GM04504 (cell line): Measurements from ENCODE around the gene RPS16.
"Not testable (repeated sequence)": the region's sequence is repeated elsewhere in the genome, so short reads cannot be mapped to it uniquely, and the experiment has no call there.

Experiments used
- DNase-seq: peaks from one replicate; pipeline ENCODE4 v3.0.0-alpha.2; 2012; ENCODE audit warnings: low read depth

The RPS16 gene

DNA sequence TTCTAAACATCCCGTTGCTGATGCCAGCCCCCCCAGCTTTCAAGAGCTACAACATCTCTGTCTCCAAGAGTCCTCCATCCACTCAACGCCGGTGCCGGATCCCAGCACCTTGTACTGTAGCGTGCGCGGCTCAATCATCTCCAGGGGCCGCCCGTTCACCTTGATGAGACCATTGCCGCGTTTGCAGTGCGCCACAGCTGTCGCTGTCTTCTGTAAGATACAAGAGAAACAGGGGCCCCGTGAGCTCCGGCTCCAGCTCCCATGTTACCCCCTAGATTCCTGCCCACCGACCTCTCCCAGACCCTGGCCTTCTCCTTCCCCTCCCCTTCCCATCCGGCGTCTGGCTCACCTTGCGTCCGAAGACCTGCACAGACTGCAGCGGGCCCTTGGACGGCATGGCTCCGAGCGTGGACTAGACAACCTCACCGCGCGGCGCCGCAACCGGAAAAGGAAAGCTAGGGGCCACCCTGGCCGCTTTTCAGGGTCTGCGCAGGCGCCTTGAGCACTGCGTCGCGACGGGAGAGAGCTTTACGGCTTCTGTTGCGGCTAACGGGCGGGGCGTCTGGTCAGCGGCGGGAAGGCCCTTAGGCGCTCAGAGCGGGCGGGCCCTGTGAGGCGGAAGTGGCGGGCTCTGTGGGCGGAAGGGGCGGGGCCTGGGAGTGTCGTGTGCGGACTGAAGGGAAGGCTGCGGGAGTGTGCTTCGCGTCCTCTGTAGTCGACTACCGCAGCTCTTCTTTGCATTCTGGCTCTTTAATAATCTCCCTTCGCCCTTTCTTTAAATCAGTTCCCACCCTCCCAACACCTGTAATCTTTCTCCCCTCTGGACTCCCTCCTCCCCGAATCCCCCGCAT lies at the start of gene RPS16:
RPS16 (minus strand) TSS at position 451 of the 851 bp plus-strand sequence; CDS start at position 397, 54 bp downstream.
- DNase-seq = peak; percentile 92

DNA sequence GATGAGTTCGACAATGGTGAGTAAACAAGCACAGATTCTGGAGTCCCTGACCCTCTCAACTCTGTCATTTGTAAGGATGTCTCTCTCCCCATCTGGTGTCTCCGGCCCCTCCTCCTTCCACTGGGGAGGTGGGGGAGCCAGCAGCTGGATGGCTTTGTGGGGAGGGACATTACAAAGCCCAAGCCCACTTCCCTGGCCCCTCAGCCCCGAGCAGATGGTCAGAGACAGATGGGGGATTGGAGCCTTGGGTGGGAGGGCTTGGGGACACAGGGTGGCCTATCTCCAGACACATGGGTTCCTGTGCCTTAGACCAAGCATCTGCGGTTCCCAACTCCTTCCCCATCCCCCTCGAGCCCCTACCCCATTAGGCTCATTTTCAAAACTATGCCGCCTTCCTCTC lies 47.4 kb upstream of the RPS16 start:
- DNase-seq = no peak

DNA sequence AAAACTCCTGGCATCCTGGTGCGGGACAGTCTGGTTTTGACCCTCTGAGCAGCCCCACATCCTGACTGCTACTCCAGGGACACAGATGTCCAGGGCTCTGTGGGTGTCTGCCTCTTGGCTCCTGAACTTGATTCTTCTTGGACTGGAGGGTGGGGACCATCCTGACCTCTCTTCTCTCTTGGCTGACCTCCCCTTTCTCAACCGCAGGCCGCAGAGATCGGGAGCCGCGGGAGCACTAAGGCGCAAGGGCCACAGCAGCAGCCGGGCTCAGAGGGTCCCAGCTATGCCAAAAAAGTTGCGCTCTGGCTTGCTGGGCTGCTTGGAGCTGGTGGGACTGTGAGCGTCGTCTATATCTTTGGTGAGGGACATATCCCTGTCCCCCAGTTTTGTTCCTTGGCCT lies 45.9 kb upstream of the RPS16 start:
- no peak for DNase-seq

DNA sequence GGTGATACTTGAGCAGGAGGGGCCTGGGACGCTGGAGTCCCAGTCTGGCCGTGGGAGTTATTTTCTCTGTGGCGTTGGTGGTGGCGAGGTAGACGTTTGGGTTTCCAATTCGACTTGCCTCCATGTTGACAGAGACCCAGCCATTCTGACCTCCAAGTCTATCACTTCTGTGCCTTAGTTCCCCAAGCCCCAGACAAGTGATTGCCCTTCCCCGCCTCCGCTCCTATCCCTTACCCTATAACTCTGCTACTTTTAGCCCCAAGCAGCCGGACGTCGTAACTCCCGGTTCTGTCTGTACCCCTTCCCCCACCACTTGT lies 45.4 kb upstream of the RPS16 start:
- DNase-seq = no peak

DNA sequence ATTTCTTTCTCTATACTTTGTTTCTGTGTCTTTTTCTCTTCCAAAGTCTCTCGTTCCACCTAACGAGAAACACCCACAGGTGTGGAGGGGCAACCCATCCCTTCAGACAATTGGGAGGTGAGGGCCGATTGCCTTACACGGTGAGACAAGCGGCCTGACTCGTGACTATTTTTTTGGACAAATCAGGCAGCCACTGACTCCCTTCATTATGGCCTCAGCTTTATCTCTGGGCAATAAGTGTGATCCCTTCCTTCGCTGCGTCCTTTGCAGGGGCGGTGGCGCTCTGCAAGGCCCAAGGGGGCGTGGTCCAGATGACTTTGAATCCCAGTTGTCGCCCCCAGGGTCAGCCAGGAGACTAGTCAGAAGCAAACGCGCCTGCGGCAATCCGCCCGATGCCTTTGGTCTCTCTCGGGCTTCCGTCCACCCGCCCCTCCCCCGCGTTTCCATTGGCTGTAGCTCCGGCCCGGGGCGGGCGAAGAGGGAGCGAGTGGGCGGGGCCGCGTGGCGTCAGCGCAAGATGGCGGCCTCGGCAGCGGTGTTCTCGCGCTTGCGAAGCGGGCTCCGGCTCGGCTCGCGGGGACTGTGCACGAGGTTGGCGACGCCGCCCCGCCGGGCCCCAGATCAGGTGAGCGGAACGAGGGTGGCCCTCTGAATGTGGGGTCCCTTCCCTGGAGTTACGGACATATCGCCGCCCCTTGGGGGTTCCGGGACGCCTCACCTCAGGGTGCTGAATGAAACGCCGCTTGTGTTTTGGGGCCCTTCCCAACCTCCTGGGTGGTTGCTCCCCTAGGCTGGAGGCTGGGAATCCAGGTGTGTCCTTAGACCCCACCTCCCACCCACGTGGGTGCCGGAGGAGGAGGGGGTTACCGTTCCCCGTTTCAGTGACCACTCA lies 44.8 kb upstream of the RPS16 start, which contains the start of gene TIMM50:
TIMM50 (plus strand) TSS at position 502 of the 892 bp plus-strand sequence; CDS start at position 518, 16 bp downstream.
- peak; percentile 81 for DNase-seq

DNA sequence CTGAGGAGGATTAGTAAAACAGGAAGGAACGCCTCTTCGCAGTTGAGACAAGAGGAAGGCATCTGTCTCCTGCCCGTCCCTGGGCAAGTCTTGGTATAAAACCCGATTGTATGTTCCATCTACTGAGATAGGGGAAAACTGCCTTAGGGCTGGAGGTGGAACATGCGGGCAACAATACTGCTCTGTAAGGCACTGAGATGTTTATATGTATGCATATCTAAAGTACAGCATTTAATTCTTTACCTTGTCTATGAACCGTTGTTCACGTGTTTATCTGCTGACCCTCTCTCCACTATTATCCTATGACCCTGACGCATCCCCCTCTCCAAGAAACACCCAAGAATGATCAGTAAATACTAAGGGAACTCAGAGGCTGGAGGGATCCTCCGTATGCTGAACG lies 44.2 kb upstream of the RPS16 start:
- DNase-seq = no peak

DNA sequence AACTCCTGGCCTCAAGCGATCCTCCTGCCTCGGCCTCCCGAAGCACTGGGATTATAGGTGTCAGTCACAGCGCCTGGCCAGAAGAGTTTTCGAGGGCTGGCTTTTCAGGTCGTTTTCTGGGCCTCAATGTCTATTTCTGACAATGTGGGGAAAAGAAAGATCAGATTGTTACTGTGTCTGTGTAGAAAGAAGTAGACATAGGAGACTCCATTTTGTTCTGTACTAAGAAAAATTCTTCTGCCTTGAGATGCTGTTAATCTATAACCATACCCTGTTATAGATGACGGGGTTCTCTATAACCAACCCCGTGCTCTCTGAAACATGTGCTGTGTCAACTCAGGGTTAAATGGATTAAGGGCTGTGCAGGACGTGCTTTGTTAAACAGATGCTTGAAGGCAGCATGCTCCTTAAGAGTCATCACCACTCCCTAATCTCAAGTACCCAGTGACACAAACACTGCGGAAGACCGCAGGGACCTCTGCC lies 43.6 kb upstream of the RPS16 start:
- DNase-seq = not testable (repeated sequence)

DNA sequence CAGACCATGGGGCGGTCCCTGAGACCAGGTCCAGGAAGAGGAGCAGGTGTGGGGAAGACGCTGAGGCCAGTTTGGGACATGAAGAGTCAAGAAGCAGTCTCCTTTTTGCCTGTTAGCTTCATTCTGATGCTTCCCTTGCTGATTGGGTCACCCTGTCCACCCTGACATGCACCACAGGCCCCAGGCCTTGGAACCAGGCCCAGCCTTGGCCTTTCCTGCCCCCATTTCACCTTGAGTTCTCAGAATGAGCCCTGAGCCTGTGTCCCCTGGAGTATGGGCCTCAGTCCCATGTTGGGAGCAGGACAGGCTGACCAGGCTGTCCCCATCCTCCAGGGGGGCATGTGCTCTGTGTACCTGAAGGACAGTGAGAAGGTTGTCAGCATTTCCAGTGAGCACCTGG lies 40.0 kb upstream of the RPS16 start:
- no peak for DNase-seq

DNA sequence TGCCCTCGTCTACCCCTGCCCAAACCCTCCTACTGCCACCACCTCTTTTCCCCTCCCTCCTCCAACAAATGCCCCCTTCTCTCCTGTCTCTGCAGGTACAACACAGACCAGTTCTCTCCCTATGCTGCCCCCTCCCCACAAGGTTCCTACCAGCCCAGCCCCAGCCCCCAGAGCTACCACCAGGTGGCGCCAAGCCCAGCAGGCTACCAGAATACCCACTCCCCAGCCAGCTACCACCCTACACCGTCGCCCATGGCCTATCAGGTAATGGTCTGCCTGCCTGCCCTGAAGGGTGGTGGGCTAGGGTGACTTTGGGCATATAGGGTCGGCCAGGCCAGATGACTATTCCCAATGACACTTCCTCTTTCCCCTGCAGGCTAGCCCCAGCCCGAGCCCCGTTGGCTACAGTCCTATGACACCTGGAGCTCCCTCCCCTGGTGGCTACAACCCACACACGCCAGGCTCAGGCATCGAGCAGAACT lies 38.4 kb upstream of the RPS16 start:
- no peak for DNase-seq

DNA sequence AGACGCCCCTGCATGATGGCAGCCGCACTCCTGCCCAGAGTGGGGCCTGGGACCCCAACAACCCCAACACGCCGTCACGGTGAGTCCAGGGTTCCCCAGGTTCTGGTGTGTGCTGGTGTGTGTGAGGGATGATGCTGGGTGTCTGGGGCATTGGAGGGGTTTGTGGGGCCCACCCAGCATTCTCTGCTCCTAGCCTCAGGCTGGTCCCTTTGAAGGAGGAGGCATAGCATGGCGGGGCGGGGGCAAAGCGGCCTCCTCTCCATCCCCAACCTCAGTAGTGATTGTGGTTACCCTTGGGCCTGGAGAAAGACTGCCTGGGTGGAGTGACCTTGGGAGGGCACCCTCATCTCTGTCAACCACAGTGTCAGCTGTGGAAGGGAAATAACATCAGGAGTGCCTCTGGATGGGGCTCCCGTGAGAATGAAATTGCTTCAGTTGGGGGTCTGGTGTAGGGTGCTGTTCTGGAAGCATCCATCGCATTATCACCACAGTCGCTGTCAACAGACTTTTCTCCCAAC lies 37.8 kb upstream of the RPS16 start:
- no peak for DNase-seq

DNA sequence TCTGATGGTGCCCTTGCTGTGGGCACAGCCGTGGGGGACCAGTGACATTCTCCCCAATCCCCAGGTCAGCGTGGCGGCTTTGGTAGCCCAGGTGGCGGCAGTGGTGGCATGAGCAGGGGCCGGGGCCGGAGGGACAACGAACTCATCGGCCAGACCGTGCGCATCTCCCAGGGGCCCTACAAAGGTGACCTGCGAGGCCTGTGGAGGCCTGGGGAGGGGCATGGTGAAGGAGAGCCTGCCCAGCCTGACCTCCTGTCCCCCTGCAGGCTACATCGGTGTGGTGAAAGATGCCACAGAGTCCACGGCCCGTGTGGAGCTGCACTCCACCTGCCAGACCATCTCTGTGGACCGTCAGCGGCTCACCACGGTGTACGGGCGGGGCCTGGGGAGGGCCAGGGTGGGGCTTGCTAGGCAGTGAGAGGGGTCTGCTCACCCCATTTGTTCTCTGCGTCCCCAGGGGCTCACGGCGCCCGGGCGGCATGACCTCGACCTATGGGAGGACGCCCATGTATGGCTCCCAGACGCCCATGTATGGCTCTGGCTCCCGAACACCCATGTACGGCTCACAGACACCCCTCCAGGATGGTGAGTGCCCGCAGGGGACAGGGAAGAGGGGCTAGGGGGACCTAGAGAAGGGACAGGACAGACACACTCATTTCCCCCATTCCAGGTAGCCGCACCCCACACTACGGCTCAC lies 37.1 kb upstream of the RPS16 start:
- DNase-seq = no peak

DNA sequence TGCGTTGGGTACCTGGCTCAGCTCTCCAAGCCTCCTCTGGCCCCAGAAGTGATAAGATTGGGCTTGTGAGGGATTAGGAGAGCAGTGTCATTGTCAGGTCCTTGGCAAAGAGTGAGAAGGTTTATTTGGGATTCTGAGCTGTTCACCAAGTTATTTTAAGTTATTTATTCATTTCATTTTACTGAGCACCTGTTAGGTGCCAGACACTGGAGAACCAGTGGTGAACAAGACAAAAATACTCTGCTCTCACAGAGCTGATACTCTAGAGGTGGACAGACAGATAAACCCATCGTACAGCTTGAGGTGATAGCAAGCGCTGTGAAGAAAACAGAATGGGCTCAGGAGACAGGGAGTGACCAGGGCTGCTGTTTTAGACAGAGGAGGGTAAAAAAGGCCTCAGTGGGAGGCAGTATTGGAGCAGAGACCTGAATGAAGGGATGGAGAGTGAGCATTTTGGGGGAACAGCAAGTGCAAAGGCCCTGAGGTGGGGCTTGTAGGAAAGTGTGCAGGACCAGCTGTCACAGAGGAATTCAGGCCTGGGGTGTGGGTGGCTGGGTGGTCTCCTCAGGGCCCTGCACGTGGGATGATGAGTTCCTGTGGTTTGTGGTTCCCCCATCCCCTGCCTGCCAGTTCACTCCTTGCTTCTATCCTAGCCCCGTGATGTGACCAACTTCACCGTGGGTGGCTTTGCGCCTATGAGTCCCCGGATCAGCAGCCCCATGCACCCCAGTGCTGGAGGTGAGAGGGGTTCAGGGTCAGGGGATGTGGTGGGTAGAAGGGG lies 36.2 kb upstream of the RPS16 start:
- no peak for DNase-seq

DNA sequence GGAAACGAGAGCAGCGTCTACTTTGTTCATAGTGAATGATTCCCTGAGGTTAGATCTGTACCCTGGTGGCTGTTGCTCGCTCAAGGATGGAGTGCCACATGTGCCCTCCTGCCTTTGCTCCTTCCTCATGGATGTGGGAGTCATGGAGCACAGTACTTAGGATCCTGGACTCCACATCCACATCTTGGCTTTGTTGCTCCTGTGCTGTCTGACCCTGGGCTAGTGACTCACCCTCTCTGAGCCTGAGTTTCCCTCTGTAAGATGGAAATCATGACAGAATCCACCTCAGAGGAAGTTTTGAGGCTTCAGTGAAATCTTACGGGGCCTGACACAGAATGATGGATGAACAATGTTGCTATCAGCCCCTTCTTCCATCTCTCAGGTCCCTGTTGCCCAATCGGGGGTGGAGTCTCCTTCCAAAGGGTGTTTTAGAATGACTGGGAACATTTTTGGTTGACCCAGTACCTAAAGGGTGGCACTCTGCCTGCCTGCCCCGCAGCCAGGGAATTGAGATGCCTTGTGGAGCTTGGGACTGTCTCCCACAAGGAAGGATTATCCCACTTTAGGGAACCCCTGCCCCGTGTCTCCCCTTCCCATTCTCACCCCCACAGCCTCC lies 35.1 kb upstream of the RPS16 start:
- no peak for DNase-seq

DNA sequence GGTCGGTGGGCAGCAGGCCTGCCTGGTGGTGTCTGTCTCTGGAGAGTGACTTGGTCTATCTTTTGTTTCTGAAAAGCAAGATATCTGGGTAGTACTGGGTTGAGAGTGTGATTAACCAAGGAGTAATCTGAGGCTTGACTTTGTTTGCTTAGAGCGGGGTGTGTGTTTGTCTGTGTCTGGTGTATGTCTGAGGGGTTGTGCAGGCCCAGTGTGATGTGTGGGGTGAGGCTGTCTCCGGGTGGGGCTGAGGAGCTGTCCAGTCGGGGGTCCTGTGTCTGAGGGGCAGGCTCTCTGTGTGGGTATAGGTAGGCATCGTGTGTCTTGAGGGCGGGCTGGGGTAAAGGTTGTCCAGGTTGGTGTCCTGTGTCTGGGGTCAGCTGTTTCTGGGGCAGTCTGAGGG lies 33.8 kb upstream of the RPS16 start:
- no peak for DNase-seq

DNA sequence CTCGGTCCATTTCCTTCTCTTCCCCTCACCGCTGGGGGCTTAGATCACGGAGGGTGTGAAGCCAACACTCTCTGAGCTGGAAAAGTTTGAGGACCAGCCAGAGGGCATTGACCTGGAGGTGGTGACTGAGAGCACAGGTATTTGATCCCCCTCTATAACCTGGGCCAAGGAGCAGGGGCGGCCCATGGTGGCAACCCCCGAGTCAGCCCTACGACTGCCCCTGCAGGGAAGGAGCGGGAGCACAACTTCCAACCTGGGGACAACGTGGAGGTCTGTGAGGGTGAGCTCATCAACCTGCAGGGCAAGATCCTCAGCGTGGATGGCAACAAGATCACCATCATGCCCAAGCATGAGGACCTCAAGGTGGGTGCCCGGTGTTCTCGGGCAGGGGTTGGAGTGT lies 33.3 kb upstream of the RPS16 start:
- no peak for DNase-seq

DNA sequence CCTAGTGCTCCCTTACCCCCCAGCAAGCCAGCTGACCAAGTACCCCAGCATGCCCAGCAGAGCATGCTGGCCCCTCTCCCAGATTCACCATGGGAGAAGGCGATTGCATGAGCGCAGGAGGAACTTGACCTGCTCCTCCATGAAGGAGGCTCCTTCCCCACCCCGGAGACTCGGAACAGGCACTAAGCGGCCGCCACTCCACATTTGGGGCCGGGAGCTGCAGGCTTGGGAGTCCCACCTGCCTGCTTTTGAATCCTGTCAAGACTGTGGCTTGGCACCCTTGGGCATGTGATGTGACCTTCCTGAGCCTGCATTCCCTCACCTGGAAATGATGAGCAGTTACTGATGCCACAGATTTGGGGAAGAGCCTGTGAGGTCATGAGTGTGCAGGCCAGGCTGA lies 32.2 kb upstream of the RPS16 start:
- DNase-seq = no peak

DNA sequence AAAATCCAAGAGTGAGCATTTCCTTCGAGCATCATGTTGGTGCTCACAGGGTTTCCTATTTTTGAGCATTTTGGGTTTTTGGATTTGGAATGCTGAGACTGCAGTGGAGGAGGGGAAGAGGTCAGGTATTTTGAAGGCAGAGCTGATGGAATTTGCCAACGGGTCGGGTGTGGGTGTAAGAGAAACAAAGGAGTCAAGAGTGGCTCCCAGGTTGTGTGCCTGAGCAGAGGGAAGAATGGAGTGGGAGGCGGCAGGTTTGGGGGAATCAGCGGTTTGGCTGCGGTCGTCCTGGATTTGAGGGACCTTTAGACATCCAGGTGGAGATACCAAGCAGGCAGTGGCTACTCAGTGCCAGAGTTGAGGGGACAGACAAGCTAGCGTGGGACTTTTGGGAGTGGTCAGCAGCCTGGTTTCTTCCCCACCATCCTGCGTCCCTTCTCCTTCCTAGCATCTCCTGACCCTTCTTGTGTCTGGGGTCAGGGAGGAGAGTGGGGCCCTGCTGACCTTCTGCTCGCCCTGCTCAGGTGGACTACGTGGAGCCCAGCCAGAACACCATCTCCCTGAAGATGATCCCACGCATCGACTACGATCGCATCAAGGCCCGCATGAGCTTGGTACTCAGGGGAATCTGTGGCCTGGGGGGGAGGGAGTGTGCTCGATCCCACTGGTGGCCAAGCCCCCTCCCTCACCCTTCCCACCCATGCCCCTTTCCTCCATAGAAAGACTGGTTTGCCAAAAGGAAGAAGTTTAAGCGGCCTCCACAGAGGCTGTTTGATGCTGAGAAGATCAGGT lies 30.4 kb upstream of the RPS16 start:
- DNase-seq = no peak

DNA sequence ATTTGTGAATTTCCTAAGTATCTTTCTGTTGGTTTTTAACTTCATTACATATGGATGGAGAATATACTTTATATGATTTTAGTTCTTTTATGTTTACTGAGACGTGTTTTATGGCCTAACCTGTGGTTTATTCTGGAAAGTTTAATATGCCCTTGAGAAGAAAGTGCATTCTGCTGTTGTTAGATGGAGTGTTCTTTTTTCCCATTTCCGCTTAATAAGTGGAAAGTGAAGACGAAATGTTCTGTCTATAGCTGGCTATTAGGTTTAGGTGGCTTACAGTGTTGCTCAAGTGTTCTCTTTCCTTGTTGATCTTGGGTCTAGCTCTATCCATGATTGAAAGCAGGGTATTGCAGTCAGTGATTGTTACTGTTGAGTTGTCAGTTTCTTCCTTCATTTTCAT lies 27.7 kb upstream of the RPS16 start:
- DNase-seq = no peak

DNA sequence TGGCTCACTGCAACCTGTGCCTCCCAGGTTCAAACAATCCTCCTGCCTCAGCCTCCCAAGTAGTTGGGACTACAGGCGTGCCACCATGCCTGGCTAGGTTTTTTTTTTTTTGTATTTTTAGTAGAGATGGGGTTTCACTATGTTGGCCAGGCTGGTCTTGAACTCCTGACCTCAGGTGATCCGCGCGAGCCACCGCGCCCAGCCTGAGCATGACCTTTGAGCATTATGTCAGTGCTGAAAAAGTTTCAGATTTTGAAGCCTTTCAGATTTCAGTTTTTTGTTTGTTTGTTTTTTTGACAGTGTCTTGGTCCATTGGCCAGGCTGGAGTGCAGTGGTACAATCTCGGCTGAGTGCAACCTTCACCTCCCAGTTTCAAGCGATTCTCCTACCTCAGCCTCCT lies 15.5 kb upstream of the RPS16 start:
- not testable (repeated sequence) for DNase-seq
